H9 (cell line): ENCODE data around the gene MYOF. TPM values are rescaled to one million over a fixed set of nuclear protein-coding genes. Genes with fewer than 3 reads are reported as not detected.

ENCODE experiments used
- DNase-seq: peaks from one replicate; pipeline ENCODE4 v3.0.0-alpha.2; 2017
- H2AFZ ChIP-seq: one replicate; pipeline ENCODE4 v1.6.1; 2013; ENCODE audit warnings: mild to moderate bottlenecking, low read length, control low read depth, moderate library complexity
- H2AK5ac ChIP-seq: 2 replicates; pipeline ENCODE4 v1.6.1; 2013; ENCODE audit warnings: low read length, control low read depth, mixed read lengths; ENCODE audit not compliant: insufficient read length
- H2BK120ac ChIP-seq: one replicate; pipeline ENCODE4 v1.6.1; 2013; ENCODE audit warnings: low read depth, mild to moderate bottlenecking, low read length, control low read depth, inconsistent platforms; ENCODE audit not compliant: poor library complexity, severe bottlenecking
- H2BK12ac ChIP-seq: 2 replicates; pipeline ENCODE4 v1.6.1; 2013; ENCODE audit warnings: low read length, control low read depth, mixed read lengths, low read depth; ENCODE audit not compliant: insufficient read length
- H2BK15ac ChIP-seq: 2 replicates; pipeline ENCODE4 v1.6.1; 2013; ENCODE audit warnings: low read depth, low read length, control low read depth
- H2BK20ac ChIP-seq: one replicate; pipeline ENCODE4 v1.6.1; 2013; ENCODE audit warnings: low read depth, mild to moderate bottlenecking, low read length, control low read depth, inconsistent platforms; ENCODE audit not compliant: poor library complexity, severe bottlenecking
- H2BK5ac ChIP-seq: 2 replicates; pipeline ENCODE4 v1.6.1; 2013; ENCODE audit warnings: low read length, control low read depth, mixed read lengths; ENCODE audit not compliant: insufficient read length
- H3K14ac ChIP-seq: 2 replicates; pipeline ENCODE4 v1.6.1; 2013; ENCODE audit warnings: low read length, control low read depth; ENCODE audit not compliant: insufficient read depth
- H3K18ac ChIP-seq: 2 replicates; pipeline ENCODE4 v1.6.1; 2013; ENCODE audit warnings: low read depth, mild to moderate bottlenecking, mixed read lengths, low read length, control low read depth; ENCODE audit not compliant: insufficient read length
- H3K23ac ChIP-seq: 2 replicates; pipeline ENCODE4 v1.6.1; 2013; ENCODE audit warnings: low read length, control low read depth, mixed read lengths, low read depth; ENCODE audit not compliant: insufficient read length
- H3K23me2 ChIP-seq: 2 replicates; pipeline ENCODE4 v1.6.1; 2013; ENCODE audit warnings: low read depth, mild to moderate bottlenecking, mixed read lengths, low read length, control low read depth; ENCODE audit not compliant: insufficient read length, poor library complexity, severe bottlenecking
- H3K27ac ChIP-seq: 2 replicates; pipeline ENCODE4 v1.5.1; 2013; ENCODE audit warnings: low read length, control low read depth, mixed read lengths, low read depth; ENCODE audit not compliant: insufficient read length
- H3K27me3 ChIP-seq: 2 replicates; pipeline ENCODE4 v1.6.1; 2013; ENCODE audit warnings: low read length, control low read depth, inconsistent platforms; ENCODE audit not compliant: insufficient read depth
- H3K4ac ChIP-seq: 2 replicates; pipeline ENCODE4 v1.6.1; 2013; ENCODE audit warnings: low read depth, mild to moderate bottlenecking, control low read depth, inconsistent platforms, low read length, moderate library complexity
- H3K4me1 ChIP-seq: 2 replicates; pipeline ENCODE4 v1.6.1; 2013; ENCODE audit warnings: low read length, control low read depth, inconsistent platforms; ENCODE audit not compliant: insufficient read depth
- H3K4me2 ChIP-seq: 2 replicates; pipeline ENCODE4 v1.6.1; 2013; ENCODE audit warnings: low read length, control low read depth, mixed read lengths; ENCODE audit not compliant: insufficient read length, insufficient read depth
- H3K56ac ChIP-seq: 2 replicates; pipeline ENCODE4 v1.6.1; 2013; ENCODE audit warnings: low read depth, mild to moderate bottlenecking, mixed read lengths, low read length, control low read depth; ENCODE audit not compliant: insufficient read length
- H3K79me1 ChIP-seq: 2 replicates; pipeline ENCODE4 v1.6.1; 2013; ENCODE audit warnings: low read depth, mild to moderate bottlenecking, moderate library complexity, low read length, control low read depth, inconsistent platforms; ENCODE audit not compliant: insufficient read depth, poor library complexity, severe bottlenecking
- H3K79me2 ChIP-seq: 2 replicates; pipeline ENCODE4 v1.6.1; 2013; ENCODE audit warnings: low read length, control low read depth, inconsistent platforms; ENCODE audit not compliant: insufficient read depth
- H3K9ac ChIP-seq: 2 replicates; pipeline ENCODE4 v1.6.1; 2013; ENCODE audit warnings: low read length, control low read depth, mixed read lengths; ENCODE audit not compliant: insufficient read length; ENCODE audit errors: extremely low read depth
- H3K9me3 ChIP-seq: one replicate; pipeline ENCODE4 v1.6.1; 2013; ENCODE audit warnings: low read depth, low read length, inconsistent platforms; ENCODE audit not compliant: control insufficient read depth
- H3T11ph ChIP-seq: one replicate; pipeline ENCODE4 v1.6.1; 2013; ENCODE audit warnings: mild to moderate bottlenecking, low read length, control low read depth, inconsistent platforms
- H4K20me1 ChIP-seq: one replicate; pipeline ENCODE4 v1.6.1; 2013; ENCODE audit not compliant: control insufficient read depth, insufficient read length, insufficient read depth
- H4K5ac ChIP-seq: 2 replicates; pipeline ENCODE4 v1.6.1; 2013; ENCODE audit warnings: low read depth, mild to moderate bottlenecking, mixed read lengths, low read length, control low read depth; ENCODE audit not compliant: insufficient read length
- H4K8ac ChIP-seq: replicated peaks from 2 replicates; pipeline ENCODE4 v1.6.1; 2013; ENCODE audit warnings: low read length, control low read depth, mixed read lengths, low read depth; ENCODE audit not compliant: insufficient read length
- H4K91ac ChIP-seq: 2 replicates; pipeline ENCODE4 v1.6.1; 2013; ENCODE audit warnings: low read depth, mild to moderate bottlenecking, moderate library complexity, mixed read lengths, low read length, control low read depth; ENCODE audit not compliant: insufficient read length
- H3K27ac Mint-ChIP-seq, 3 experiments: 2 replicates in 2 of 3; 3 replicates in 1 of 3; pipeline ENCODE4 v1.8.0; 2020 to 2021; ENCODE audit warnings: mixed read lengths in 3 of 3, mild to moderate bottlenecking in 1 of 3, moderate library complexity in 1 of 3
- H3K27me3 Mint-ChIP-seq: 2 replicates; pipeline ENCODE4 v1.8.0; 2021; ENCODE audit warnings: low read depth, mild to moderate bottlenecking, moderate library complexity, mixed read lengths
- H3K36me3 Mint-ChIP-seq, 3 experiments: 2 replicates in 2 of 3; 3 replicates in 1 of 3; pipeline ENCODE4 v1.8.0; 2020 to 2021; ENCODE audit warnings: low read depth in 3 of 3, mixed read lengths in 3 of 3; ENCODE audit not compliant: insufficient read depth in 1 of 3
- H3K4me1 Mint-ChIP-seq, 2 experiments: 2 replicates each; pipeline ENCODE4 v1.8.0; 2020; ENCODE audit warnings: mixed read lengths in 2 of 2
- H3K4me3 Mint-ChIP-seq, 2 experiments: 2 replicates in 1 of 2; 3 replicates in 1 of 2; pipeline ENCODE4 v1.8.0; 2020 to 2021; ENCODE audit warnings: mild to moderate bottlenecking in 2 of 2, mixed read lengths in 2 of 2, moderate library complexity in 1 of 2
- H3K9me3 Mint-ChIP-seq, 2 experiments: 2 replicates in 1 of 2; 3 replicates in 1 of 2; pipeline ENCODE4 v1.8.0; 2020; ENCODE audit warnings: mild to moderate bottlenecking in 2 of 2, mixed read lengths in 2 of 2, moderate library complexity in 1 of 2
- CTCF ChIP-seq: fragments of 200-600 bp; sonication (generic); conservative IDR thresholded peaks from 3 replicates; pipeline ENCODE4 v1.8.0; 2021; ENCODE audit warnings: antibody characterized with exemption, mild to moderate bottlenecking
- WGBS: extraction: QIAGEN DNeasy Blood & Tissue Kit; methylation state at CpG from one replicate; pipeline ENCODE4 v1.1.7; 2013; ENCODE audit warnings: missing lambda C conversion rate, low lambda C conversion rate, mixed read lengths; ENCODE audit not compliant: insufficient read length; ENCODE audit errors: extremely low coverage; 5-methylcytosine and 5-hydroxymethylcytosine counted together
- total RNA-seq: library from RNA; stranded (reverse); gene quantifications from 2 replicates; pipeline ENCODE4 v1.2.1, GENCODE V29; 2021

Gene MYOF
- total RNA-seq, 1 experiment from 2014 or later: 2.8 TPM

- peaks cover 18 to 22% of the 10 kb centered on the region in 2 experiments for H3K4me1 Mint-ChIP-seq
- WGBS: no CpG with 5 or more reads among the region's 5 CpGs
- no peak overlapping the region for H2BK120ac ChIP-seq
- H3K4me1 ChIP-seq: no peaks in the 10 kb centered on the region
- peak overlapping the region; percentile 47 for H3K4me2 ChIP-seq
- H3K14ac ChIP-seq: no peak overlapping the region
- H4K8ac ChIP-seq: no peak overlapping the region
- H4K91ac ChIP-seq: no peak overlapping the region
- H3K9me3 Mint-ChIP-seq: no peaks in the 10 kb centered on the region
- H2AFZ ChIP-seq: no peak overlapping the region
- TF ChIP-seq CTCF: no peak
- H3K36me3 Mint-ChIP-seq: peaks cover 2 to 21% (median 19%) of the 10 kb centered on the region in 3 experiments; a peak in 6 of 7 replicates
- peak overlapping the region; percentile 44 for H3K9ac ChIP-seq
- H3K27me3 Mint-ChIP-seq: peaks cover 12% of the 10 kb centered on the region
- H2BK12ac ChIP-seq: no peak overlapping the region
- no peak overlapping the region for H2AK5ac ChIP-seq
- H3K4ac ChIP-seq: no peak overlapping the region
- H3K23ac ChIP-seq: no peak overlapping the region
- H3K27ac ChIP-seq: no peak overlapping the region
- H4K5ac ChIP-seq: no peak overlapping the region
- no peak overlapping the region for H3K56ac ChIP-seq
- H2BK5ac ChIP-seq: no peak overlapping the region
- H3K79me1 ChIP-seq: no peaks in the 10 kb centered on the region
- H2BK20ac ChIP-seq: no peak overlapping the region
- H3K23me2 ChIP-seq: peaks cover 9% of the 10 kb centered on the region
- no peak overlapping the region for H3K18ac ChIP-seq
- H3K27ac Mint-ChIP-seq: no peak overlapping the region
- no peak overlapping the region for H2BK15ac ChIP-seq
- peaks cover 3% of the 10 kb centered on the region; the same call in 1 of the 2 replicates for H3K79me2 ChIP-seq
- DNase-seq: no peak
- peak overlapping the region; percentile 83 to 95 for H3K4me3 Mint-ChIP-seq
- no peak overlapping the region for H3T11ph ChIP-seq
- H3K27me3 ChIP-seq: no peaks in the 10 kb centered on the region
- no peaks in the 10 kb centered on the region for H3K9me3 ChIP-seq
- H4K20me1 ChIP-seq: no peaks in the 10 kb centered on the region
Observed at GRCh38 chr10:93498166-93498565, 16.0 kb upstream of the MYOF start.
